T follicular helper cell (primary cell): ENCODE results near the gene VAC14.

Source experiments
- DNase-seq: peaks from one replicate; pipeline ENCODE4 v3.0.0-alpha.2; 2020; ENCODE audit warnings: low read depth

The VAC14 gene

DNA sequence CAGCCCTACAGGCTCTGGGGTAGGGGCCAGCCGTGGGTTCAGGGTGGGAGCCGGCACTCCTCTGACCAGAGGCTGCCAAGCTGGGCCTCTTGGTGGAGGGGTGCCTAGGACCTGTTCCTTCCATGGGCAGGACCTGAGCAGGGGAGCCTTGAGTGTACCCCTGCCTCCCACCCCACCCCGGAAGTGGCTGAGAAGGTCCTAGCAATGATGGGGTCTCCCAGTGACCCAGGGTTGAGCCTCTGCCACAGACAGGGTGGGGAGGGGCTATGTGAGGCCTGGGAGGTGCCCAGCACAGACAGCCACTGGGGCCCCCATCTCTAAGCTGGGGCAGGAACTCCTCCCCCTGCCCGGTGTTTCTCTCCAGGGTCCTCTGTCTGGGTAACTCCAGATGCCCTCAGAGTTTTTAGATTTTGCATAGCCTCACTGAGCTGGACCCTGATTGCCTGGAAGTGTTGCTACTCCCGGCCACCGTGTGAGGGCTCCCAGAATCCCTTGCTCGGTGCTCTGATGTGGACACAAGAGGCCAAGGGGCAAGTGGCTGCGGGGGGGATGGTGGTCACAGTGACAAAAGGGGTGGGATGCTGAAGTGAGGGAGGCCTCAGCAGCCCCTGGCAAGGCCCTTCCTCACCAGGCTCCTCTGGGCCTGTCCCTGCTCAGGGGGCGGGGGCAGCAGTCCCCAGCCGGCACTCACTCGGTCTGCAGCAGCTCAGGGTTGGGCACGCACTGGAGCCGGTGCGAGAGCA is 108.7 kb downstream of the VAC14 start:
- DNase-seq: no peak

GRCh38 chr16:70691223-70692129 is 109.5 kb downstream of the VAC14 start:
- no peak for DNase-seq

DNA sequence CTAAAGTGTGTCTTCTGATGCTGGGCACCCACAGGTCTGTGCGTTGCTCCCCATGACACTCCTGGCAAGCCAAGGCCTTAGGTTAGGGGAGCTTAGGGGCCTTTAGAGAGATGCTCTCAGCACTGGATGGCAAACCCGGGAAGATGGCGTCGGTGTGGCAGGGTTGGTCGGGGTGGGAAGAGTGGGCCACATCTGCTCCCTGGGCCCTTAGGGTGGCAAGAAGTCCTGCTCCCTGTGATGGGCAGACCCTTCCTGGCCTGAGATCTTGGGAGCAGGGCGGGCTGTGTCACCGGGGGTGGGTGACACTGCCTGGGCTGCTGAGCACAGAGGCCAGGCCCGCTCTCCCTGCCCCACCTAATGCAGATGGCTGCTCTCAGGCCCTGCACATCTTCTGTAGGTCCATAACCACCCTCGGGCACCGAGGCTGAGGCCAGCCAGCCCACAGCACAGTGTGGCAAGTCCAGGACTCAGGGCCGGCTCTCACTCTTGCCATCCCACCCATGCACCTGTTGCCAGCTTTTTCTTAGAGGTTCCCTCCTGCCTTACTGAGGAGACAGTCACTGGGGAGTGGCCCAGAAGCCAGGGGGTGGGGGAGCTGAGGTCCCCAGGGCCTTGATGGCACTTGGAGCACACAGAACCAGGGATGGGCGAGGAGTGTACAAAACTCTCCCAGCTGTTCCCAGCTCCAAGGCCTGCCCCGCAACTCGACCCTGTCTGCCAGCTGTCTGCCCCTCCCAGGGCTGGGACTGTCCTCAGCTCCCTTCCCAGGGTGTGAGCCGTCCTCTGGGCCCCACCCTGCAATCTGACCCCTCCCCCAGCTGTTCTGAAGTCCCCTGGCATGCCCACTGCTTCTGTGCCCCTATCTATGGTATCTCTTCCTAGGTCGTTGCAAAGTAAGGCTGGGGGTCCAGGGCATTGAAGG is 110.7 kb downstream of the VAC14 start:
- no peak for DNase-seq

GRCh38 chr16:70689035-70689969 is 111.7 kb downstream of the VAC14 start:
- DNase-seq: no peak

- no peak for DNase-seq
Observed at GRCh38 chr16:70688246-70688742, 112.7 kb downstream of the VAC14 start.

- no peak for DNase-seq
Observed at GRCh38 chr16:70687671-70688245, 113.2 kb downstream of the VAC14 start.

DNA sequence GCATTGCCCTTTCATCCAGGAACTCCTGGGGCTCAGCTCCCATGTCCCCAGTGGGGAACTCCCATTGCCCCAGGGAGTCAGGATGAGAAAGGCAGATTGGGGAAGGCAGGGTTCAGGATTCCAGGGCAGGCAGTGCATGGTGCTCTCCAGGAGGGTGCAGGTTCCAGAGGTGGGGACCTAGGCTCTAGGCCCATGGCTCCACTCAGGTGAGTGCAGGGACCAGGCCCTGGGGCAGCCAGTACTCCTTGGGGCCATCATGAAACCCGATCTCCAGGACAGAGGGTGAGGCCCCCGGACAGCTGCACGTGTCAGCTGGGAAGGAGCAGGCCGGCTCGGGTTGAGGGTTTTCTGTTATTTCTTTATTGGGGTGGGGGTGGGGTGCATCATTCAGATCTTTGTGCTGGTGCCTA is 113.9 kb downstream of the VAC14 start:
- DNase-seq: no peak

GRCh38 chr16:70686376-70687101 is 114.4 kb downstream of the VAC14 start:
- DNase-seq: no peak

DNA sequence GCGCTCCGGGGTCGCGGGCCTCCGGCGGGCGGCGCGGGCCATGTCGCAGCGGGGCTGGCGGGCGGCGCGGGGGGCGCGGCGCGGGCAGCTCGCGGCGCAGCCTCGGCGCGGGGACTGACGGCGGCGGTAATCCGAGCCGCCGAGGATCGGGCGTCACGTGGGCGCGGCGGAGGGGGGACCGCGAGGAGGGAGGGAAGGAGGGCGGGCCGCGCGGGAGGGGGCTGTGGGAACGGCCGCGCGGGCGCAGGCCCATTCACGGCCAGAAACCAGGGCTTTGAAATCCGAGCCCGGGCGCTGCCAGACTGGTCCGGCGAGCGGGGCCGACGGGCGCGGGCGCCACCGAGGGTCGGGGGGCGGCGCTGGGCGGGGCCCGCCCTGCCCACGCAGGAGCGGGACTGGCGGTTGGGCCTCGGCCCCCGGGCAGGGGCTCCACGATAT is 115.0 kb downstream of the VAC14 start, which contains the start of gene MTSS2:
TSS of gene MTSS2 (minus strand) at position 116 of the 438 bp plus-strand sequence. CDS start 262 bp downstream, outside the sequence.
- DNase-seq: no peak

DNA sequence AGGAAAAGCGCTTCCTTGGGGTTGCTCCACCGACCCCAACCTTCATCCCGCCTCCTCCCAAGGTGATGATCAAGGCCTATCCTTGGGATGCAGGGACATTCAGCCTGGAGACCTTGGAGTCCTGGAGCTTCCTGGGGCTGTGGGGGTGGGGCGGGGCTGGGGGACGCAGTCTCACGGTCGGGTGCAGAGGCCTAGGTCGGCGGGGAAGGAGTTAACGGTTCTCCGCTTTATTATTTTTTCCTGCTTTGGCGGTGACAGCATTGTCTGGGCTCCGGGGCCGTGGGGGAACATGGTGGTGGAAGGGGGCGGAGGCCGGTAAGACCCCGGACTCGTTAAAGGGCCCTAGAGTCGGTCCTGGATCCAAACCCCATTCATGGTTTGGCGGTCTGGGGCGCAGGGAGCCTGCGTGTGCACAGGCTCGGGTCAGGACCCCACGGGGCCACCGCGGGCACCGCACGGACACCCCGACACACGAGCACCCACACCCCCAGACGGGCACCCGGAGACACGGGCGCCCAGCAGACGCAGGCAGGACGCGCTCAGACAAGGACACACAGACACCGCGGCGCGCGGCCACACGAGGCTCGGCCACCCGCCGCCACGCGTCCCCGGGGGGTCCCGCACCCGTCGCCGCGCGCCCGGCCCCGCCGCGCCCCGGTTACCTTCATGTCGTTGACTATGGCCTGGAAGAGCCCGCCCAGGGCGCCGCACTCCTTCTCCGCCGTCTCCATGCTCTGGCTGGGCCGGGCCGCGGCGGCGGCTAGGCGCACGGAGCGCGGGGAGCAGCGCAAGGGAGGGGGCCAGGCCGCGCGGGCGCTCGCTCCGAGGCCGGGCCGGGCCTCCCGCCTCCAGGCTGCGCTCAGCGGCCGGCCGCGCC is 115.7 kb downstream of the VAC14 start:
- DNase-seq: no peak

GRCh38 chr16:70684146-70685060 is 116.6 kb downstream of the VAC14 start:
- no peak for DNase-seq

GRCh38 chr16:70683146-70683944 is 117.6 kb downstream of the VAC14 start:
- no peak for DNase-seq

DNA sequence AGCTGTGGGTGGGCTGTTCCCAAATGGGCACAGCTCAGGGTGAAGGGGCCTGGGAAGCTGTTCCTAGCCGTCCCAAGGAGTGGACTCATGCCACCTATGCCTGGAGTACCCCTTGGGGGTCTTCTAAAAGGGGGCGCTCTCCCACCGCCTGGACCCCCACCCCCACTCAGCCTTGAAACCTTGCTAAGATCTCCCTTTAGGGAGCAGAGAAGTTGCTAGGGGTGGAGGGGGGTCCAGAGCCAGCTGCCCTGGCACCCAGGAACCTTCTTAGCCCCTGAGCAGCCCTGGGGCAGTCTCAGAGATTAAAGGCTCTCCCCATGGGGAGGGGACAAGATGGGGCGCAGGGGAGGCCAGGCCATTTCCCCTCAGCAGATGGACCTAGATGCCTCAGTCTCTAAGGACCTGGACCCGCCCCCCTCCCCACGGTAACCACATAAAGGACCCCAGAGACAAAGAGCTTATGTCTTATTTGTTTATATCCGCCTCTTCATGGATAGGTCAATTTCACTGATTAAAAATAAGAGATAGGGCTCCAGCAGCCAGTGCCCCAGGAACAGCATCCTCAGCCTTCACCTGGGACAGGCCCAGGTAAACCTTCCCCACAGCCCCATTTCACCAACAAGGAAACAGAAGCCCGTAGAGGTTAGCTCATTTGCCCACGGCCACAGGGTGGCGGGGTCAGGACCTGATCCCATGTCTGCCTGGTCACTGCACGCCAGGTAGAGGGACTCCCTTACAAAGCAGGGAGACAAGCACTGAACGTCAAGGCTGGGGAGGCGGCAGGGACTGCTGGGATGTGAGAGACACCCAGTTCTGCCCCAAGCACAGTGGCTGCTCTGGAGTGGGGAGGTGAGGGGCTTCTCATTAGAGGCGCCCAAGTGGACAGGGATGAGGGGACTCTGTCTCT is 118.5 kb downstream of the VAC14 start:
- DNase-seq: no peak

GRCh38 chr16:70681382-70682238 is 119.3 kb downstream of the VAC14 start:
- no peak for DNase-seq
